NCI-H82 treated with DMSO at 0.1 percent for 48 hours (cell line): ENCODE measurements around the gene TOM1L2.
"Not testable (repeated sequence)": the region's sequence is repeated elsewhere in the genome, so short reads cannot be mapped to it uniquely, and the experiment has no call there.

ENCODE experiments used
- DNase-seq: peaks from one replicate; lab custom pipeline; 2025; ENCODE audit not compliant: unreplicated experiment; lab: John Stamatoyannopoulos, UW

Gene TOM1L2

GRCh38 chr17:17995887-17996286 is 23.7 kb upstream of the TOM1L2 start:
- not testable (repeated sequence) for DNase-seq

- no peak for DNase-seq
These were observed 22.3 kb upstream of the TOM1L2 start for GRCh38 chr17:17994271-17995069.

- no peak for DNase-seq
These were observed 21.7 kb upstream of the TOM1L2 start for GRCh38 chr17:17993852-17994251.

- no peak for DNase-seq
These were observed 21.2 kb upstream of the TOM1L2 start for GRCh38 chr17:17993366-17993765.

GRCh38 chr17:17990282-17990681 is 18.1 kb upstream of the TOM1L2 start:
- no peak for DNase-seq

- DNase-seq = no peak
These were observed 17.4 kb upstream of the TOM1L2 start for GRCh38 chr17:17989618-17990017.

GRCh38 chr17:17989081-17989480 is 16.9 kb upstream of the TOM1L2 start:
- no peak for DNase-seq

- no peak for DNase-seq
These were observed 16.3 kb upstream of the TOM1L2 start for GRCh38 chr17:17988427-17988945.

GRCh38 chr17:17987901-17988300 is 15.7 kb upstream of the TOM1L2 start:
- no peak for DNase-seq

GRCh38 chr17:17987187-17987896 is 15.1 kb upstream of the TOM1L2 start:
- no peak for DNase-seq

- no peak for DNase-seq
These were observed 13.4 kb upstream of the TOM1L2 start for GRCh38 chr17:17985555-17985954.

GRCh38 chr17:17985153-17985552 is 13.0 kb upstream of the TOM1L2 start:
- no peak for DNase-seq

- DNase-seq = no peak
These were observed 11.6 kb upstream of the TOM1L2 start for GRCh38 chr17:17983776-17984175.

- DNase-seq = no peak
These were observed 11.2 kb upstream of the TOM1L2 start for GRCh38 chr17:17983376-17983775.

- DNase-seq = no peak
These were observed 10.6 kb upstream of the TOM1L2 start for GRCh38 chr17:17982801-17983200.

- DNase-seq = no peak
These were observed 9.1 kb upstream of the TOM1L2 start for GRCh38 chr17:17981330-17981729.

- no peak for DNase-seq
These were observed 7.6 kb upstream of the TOM1L2 start for GRCh38 chr17:17979778-17980177.

- no peak for DNase-seq
These were observed 6.6 kb upstream of the TOM1L2 start for GRCh38 chr17:17978481-17979424.

GRCh38 chr17:17976931-17977570 is 4.9 kb upstream of the TOM1L2 start:
- no peak for DNase-seq

GRCh38 chr17:17975436-17975835 is 3.2 kb upstream of the TOM1L2 start:
- DNase-seq = no peak

- DNase-seq = no peak
These were observed 703 bp upstream of the TOM1L2 start for GRCh38 chr17:17972952-17973254.
